WTC11 (cell line): ENCODE data around the gene DRC1.

Experiments used
- ATF3 ChIP-seq: sonication (generic); formaldehyde crosslinking; conservative IDR thresholded peaks from 2 replicates; pipeline ENCODE4 v1.8.1; 2022; ENCODE audit warnings: mild to moderate bottlenecking, missing genetic modification reagents
- EMX1 ChIP-seq: fragments of 250-450 bp; sonication (Bioruptor Pico); IDR thresholded peaks from 2 replicates; pipeline ENCODE4 v1.8.0; 2021; ENCODE audit warnings: mild to moderate bottlenecking
- IRF2 ChIP-seq: sonication (generic); formaldehyde crosslinking; IDR thresholded peaks from 2 replicates; pipeline ENCODE4 v1.8.0; 2022; ENCODE audit warnings: low read depth, missing genetic modification reagents, borderline replicate concordance
- NR3C1 ChIP-seq: sonication (generic); formaldehyde crosslinking; conservative IDR thresholded peaks from 2 replicates; pipeline ENCODE4 v1.8.1; 2023; ENCODE audit warnings: low read depth, mild to moderate bottlenecking, missing genetic modification reagents
- SMAD3 ChIP-seq: sonication (generic); formaldehyde crosslinking; IDR thresholded peaks from 2 replicates; pipeline ENCODE4 v1.8.0; 2022; ENCODE audit warnings: missing genetic modification reagents, mild to moderate bottlenecking, borderline replicate concordance
- TCF7 ChIP-seq: sonication (generic); formaldehyde crosslinking; IDR thresholded peaks from 2 replicates; pipeline ENCODE4 v1.8.0; 2022; ENCODE audit warnings: mild to moderate bottlenecking, low read depth, missing genetic modification reagents, moderate library complexity
- TEAD4 ChIP-seq: sonication (generic); formaldehyde crosslinking; IDR thresholded peaks from 2 replicates; pipeline ENCODE4 v1.8.0; 2022; ENCODE audit warnings: mild to moderate bottlenecking, missing genetic modification reagents
- ZNF138 ChIP-seq: sonication (generic); formaldehyde crosslinking; conservative IDR thresholded peaks from 2 replicates; pipeline ENCODE4 v1.8.1; 2022; ENCODE audit warnings: mild to moderate bottlenecking, moderate library complexity, missing genetic modification reagents
- ZNF317 ChIP-seq: sonication (generic); formaldehyde crosslinking; IDR thresholded peaks from 2 replicates; pipeline ENCODE4 v1.8.1; 2023; ENCODE audit warnings: low read depth, mild to moderate bottlenecking, moderate library complexity, missing genetic modification reagents, borderline replicate concordance
- TF ChIP-seq, protein P1 (sequence below): fragments of 200-600 bp; IDR thresholded peaks from 2 replicates; pipeline ENCODE4 v1.8.0; 2022; ENCODE audit warnings: antibody characterized with exemption
- TF ChIP-seq, protein P2 (sequence below): sonication (generic); formaldehyde crosslinking; IDR thresholded peaks from 2 replicates; pipeline ENCODE4 v1.8.0; 2022; ENCODE audit warnings: mild to moderate bottlenecking, missing genetic modification reagents

DNA sequence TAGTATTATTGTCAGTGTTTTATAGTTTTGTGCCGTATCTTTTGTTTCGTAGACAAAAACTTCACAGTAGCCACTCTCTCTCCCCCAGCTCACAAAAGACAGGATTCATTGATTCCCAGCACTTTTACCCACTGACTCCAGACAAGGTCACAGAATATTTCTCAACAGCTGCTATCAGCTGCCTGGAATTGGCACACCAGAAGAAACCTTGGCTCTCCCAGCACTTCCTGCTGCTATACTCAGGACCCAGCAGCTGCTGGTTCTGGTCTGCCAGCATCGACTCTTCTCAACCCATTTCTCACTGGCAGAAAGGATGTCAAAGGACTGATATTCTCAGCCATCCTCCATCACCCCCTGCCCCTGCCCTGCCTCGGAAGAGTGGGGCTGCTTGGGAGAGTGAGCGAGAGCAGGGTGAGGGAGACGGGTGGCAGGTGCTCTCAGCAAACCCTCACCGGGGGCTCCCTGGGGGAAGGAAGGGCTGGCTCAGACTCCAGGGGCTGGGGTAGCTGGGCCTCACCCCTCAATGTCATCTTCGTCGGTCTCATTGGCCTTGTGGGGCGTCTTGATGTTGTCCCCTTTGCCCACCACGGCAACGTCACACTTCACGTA lies 82.3 kb downstream of the DRC1 start:
- TF ChIP-seq, protein P1, sequence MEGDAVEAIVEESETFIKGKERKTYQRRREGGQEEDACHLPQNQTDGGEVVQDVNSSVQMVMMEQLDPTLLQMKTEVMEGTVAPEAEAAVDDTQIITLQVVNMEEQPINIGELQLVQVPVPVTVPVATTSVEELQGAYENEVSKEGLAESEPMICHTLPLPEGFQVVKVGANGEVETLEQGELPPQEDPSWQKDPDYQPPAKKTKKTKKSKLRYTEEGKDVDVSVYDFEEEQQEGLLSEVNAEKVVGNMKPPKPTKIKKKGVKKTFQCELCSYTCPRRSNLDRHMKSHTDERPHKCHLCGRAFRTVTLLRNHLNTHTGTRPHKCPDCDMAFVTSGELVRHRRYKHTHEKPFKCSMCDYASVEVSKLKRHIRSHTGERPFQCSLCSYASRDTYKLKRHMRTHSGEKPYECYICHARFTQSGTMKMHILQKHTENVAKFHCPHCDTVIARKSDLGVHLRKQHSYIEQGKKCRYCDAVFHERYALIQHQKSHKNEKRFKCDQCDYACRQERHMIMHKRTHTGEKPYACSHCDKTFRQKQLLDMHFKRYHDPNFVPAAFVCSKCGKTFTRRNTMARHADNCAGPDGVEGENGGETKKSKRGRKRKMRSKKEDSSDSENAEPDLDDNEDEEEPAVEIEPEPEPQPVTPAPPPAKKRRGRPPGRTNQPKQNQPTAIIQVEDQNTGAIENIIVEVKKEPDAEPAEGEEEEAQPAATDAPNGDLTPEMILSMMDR: no peak
- no peak for TF ChIP-seq EMX1
- TF ChIP-seq, protein P2, sequence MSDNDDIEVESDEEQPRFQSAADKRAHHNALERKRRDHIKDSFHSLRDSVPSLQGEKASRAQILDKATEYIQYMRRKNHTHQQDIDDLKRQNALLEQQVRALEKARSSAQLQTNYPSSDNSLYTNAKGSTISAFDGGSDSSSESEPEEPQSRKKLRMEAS (CRISPR knock-in tag): no peak
- no peak for TF ChIP-seq TEAD4
- no peak for TF ChIP-seq NR3C1
- TF ChIP-seq ATF3 (CRISPR knock-in tag): no peak
- no peak for TF ChIP-seq SMAD3 (CRISPR knock-in tag)
- no peak for TF ChIP-seq TCF7
- TF ChIP-seq ZNF317 (CRISPR knock-in tag): no peak
- TF ChIP-seq IRF2 (CRISPR knock-in tag): no peak
- TF ChIP-seq ZNF138: no peak
